HG02884 (cell line): Measurements from ENCODE around the gene FASTK.

Experiments used
- ATAC-seq: cut with Tn5 transposase; IDR thresholded peaks from one replicate; pipeline ENCODE4 v1.9.1; 2021; ENCODE audit warnings: mild to moderate bottlenecking, moderate library complexity; ENCODE audit not compliant: unreplicated experiment

FASTK gene

GRCh38 chr7:151080522-151081169 lies at the start of gene FASTK:
TSS of gene FASTK (minus strand) at chr7:151080809. CDS start at chr7:151080766, 43 bp downstream.
- peak; percentile 61 for ATAC-seq

GRCh38 chr7:151129960-151130591 lies 49.5 kb upstream of the FASTK start:
- no peak for ATAC-seq

GRCh38 chr7:151129117-151129959 lies 48.7 kb upstream of the FASTK start:
- no peak for ATAC-seq

- ATAC-seq: no peak
Observed at GRCh38 chr7:151128716-151129115, 48.1 kb upstream of the FASTK start.

GRCh38 chr7:151128144-151128543 lies 47.5 kb upstream of the FASTK start:
- no peak for ATAC-seq

GRCh38 chr7:151126491-151127137 lies 46.0 kb upstream of the FASTK start:
- no peak for ATAC-seq

GRCh38 chr7:151125846-151126481 lies 45.4 kb upstream of the FASTK start:
- ATAC-seq: no peak

- no peak for ATAC-seq
Observed at GRCh38 chr7:151125470-151125845, 44.8 kb upstream of the FASTK start.

- ATAC-seq: no peak
Observed at GRCh38 chr7:151124899-151125399, 44.3 kb upstream of the FASTK start.

GRCh38 chr7:151124481-151124880 lies 43.9 kb upstream of the FASTK start:
- no peak for ATAC-seq

- peak; percentile 79 for ATAC-seq
Observed at GRCh38 chr7:151123822-151124464, 43.3 kb upstream of the FASTK start.

GRCh38 chr7:151123158-151123821 lies 42.7 kb upstream of the FASTK start:
- ATAC-seq: no peak

- no peak for ATAC-seq
Observed at GRCh38 chr7:151122796-151123157, 42.2 kb upstream of the FASTK start.

- no peak for ATAC-seq
Observed at GRCh38 chr7:151122276-151122675, 41.7 kb upstream of the FASTK start.

GRCh38 chr7:151121380-151122170 lies 41.0 kb upstream of the FASTK start:
- no peak for ATAC-seq

- no peak for ATAC-seq
Observed at GRCh38 chr7:151120896-151121295, 40.3 kb upstream of the FASTK start.

- ATAC-seq: no peak
Observed at GRCh38 chr7:151119902-151120301, 39.3 kb upstream of the FASTK start.

GRCh38 chr7:151119055-151119415 lies 38.4 kb upstream of the FASTK start:
- no peak for ATAC-seq
